H1 (cell line): ENCODE results near the gene ADGRF1. TPM values are rescaled to one million over a fixed set of nuclear protein-coding genes. Genes with fewer than 3 reads are reported as not detected.

Experiments used
- CBX8 ChIP-seq: fragments of 300-800, 300-1000 bp; sonication (generic); IDR thresholded peaks from 2 replicates; pipeline ENCODE4 v1.7.1; 2016; ENCODE audit warnings: low read depth, low read length, borderline replicate concordance
- POLR2AphosphoS5 ChIP-seq: IDR thresholded peaks from 2 replicates; pipeline ENCODE4 v1.6.1; 2011; ENCODE audit warnings: low read depth, low read length
- SIN3A ChIP-seq, 2 experiments: IDR thresholded peaks in 1 of 2; conservative IDR thresholded peaks in 1 of 2; 2 replicates each; pipeline ENCODE4 v1.6.1; 2011 to 2012; ENCODE audit warnings: low read length in 2 of 2, improper control_type of control experiment in 1 of 2, low read depth in 1 of 2, mild to moderate bottlenecking in 1 of 2
- SIX5 ChIP-seq: IDR thresholded peaks from 2 replicates; pipeline ENCODE4 v1.6.1; 2011; ENCODE audit warnings: mild to moderate bottlenecking, low read depth, low read length
- SP4 ChIP-seq: IDR thresholded peaks from 2 replicates; pipeline ENCODE4 v1.6.1; 2012; ENCODE audit warnings: low read length, inconsistent platforms
- TBP ChIP-seq: IDR thresholded peaks from 2 replicates; pipeline ENCODE4 v1.6.1; 2011; ENCODE audit warnings: low read depth, low read length, improper control_type of control experiment
- ZNF274 ChIP-seq: IDR thresholded peaks from 2 replicates; pipeline ENCODE4 v1.7.0; 2012; ENCODE audit warnings: low read length, borderline replicate concordance; ENCODE audit errors: extremely low read depth
- polyA plus RNA-seq, 7 experiments: library from polyadenylated mRNA; depleted of rRNA in 3 of 7; stranded (reverse) in 5 of 7; unstranded in 2 of 7; fragments of >200 nt in 5 of 7; fragments of 200-250 nt in 2 of 7; gene quantifications; 1 replicate in 5 of 7; 2 replicates in 1 of 7; 4 replicates in 1 of 7; pipeline versions ENCODE4 v1.2.1 to v1.2.3, GENCODE V29; 2011 to 2013; ENCODE audit warnings: missing spikeins in 2 of 7, mixed read lengths in 2 of 7
- total RNA-seq: library from RNA; stranded (reverse); fragmentation: NEBNext Ultra II Directional; extraction: Animal tissue kit (Norgen Biotek cat#: 25700); gene quantifications from 2 replicates; pipeline ENCODE4 v1.2.1, GENCODE V29; 2021
- TF ChIP-seq, protein P1 (sequence below): fragments of 300-600 bp; sonication (generic); IDR thresholded peaks from 2 replicates; pipeline ENCODE4 v1.7.1; 2012; ENCODE audit warnings: low read length, moderate library complexity, mild to moderate bottlenecking, inconsistent platforms; ENCODE audit not compliant: insufficient replicate concordance

Gene ADGRF1
- total and polyA plus RNA-seq, 2 of the 8 experiments (the other 6 are each of a cell fraction or from before 2014, with no cell fraction given), result not detected

DNA sequence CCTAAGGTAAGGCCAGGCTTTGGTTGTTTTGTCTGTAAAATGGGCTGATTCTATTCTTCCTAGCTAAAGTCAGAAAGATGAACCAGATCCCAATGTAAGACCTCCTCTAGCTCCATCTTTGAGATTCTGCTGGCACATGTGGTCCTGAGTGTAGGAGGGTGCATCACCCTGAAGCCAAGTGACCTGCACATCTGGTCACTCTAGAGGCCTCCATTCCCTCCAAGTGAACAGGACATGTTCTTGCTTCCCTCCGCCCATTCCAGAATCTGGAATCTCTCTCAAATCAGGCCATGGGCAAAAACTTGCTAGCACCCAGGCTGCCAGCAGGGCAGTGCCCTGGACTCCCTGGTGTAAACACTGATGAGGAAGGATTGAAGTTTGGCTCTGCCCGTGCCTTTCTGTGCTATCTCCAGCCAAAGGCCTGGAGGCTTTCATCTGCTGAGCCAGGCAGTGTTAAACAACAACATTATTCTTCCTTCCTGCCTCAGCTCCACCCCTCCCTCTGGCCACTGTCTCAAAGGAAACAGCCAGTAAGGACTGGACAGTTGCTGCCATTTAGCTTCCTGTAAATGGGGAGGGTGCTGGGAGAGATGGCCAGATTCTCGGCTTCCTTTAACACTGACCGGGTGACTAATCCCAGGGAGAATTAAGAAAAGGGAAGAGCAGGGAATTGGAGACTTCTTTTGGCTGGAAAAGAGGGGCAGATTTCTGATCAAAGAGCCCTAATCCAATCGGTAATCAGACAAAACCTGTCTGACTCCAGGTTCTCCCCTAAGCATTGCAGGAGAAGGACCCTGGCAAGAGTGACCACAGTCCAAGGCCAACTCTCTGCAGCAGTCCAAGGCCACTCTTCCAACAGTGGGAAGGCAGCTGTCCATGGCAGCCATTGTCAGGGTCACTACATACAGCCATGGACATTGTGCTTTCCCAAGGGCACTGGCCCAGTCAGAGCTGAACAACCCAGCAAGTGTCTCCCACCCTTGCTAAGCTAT is 19.5 kb upstream of the ADGRF1 start (continued):
- TF ChIP-seq, protein P1, sequence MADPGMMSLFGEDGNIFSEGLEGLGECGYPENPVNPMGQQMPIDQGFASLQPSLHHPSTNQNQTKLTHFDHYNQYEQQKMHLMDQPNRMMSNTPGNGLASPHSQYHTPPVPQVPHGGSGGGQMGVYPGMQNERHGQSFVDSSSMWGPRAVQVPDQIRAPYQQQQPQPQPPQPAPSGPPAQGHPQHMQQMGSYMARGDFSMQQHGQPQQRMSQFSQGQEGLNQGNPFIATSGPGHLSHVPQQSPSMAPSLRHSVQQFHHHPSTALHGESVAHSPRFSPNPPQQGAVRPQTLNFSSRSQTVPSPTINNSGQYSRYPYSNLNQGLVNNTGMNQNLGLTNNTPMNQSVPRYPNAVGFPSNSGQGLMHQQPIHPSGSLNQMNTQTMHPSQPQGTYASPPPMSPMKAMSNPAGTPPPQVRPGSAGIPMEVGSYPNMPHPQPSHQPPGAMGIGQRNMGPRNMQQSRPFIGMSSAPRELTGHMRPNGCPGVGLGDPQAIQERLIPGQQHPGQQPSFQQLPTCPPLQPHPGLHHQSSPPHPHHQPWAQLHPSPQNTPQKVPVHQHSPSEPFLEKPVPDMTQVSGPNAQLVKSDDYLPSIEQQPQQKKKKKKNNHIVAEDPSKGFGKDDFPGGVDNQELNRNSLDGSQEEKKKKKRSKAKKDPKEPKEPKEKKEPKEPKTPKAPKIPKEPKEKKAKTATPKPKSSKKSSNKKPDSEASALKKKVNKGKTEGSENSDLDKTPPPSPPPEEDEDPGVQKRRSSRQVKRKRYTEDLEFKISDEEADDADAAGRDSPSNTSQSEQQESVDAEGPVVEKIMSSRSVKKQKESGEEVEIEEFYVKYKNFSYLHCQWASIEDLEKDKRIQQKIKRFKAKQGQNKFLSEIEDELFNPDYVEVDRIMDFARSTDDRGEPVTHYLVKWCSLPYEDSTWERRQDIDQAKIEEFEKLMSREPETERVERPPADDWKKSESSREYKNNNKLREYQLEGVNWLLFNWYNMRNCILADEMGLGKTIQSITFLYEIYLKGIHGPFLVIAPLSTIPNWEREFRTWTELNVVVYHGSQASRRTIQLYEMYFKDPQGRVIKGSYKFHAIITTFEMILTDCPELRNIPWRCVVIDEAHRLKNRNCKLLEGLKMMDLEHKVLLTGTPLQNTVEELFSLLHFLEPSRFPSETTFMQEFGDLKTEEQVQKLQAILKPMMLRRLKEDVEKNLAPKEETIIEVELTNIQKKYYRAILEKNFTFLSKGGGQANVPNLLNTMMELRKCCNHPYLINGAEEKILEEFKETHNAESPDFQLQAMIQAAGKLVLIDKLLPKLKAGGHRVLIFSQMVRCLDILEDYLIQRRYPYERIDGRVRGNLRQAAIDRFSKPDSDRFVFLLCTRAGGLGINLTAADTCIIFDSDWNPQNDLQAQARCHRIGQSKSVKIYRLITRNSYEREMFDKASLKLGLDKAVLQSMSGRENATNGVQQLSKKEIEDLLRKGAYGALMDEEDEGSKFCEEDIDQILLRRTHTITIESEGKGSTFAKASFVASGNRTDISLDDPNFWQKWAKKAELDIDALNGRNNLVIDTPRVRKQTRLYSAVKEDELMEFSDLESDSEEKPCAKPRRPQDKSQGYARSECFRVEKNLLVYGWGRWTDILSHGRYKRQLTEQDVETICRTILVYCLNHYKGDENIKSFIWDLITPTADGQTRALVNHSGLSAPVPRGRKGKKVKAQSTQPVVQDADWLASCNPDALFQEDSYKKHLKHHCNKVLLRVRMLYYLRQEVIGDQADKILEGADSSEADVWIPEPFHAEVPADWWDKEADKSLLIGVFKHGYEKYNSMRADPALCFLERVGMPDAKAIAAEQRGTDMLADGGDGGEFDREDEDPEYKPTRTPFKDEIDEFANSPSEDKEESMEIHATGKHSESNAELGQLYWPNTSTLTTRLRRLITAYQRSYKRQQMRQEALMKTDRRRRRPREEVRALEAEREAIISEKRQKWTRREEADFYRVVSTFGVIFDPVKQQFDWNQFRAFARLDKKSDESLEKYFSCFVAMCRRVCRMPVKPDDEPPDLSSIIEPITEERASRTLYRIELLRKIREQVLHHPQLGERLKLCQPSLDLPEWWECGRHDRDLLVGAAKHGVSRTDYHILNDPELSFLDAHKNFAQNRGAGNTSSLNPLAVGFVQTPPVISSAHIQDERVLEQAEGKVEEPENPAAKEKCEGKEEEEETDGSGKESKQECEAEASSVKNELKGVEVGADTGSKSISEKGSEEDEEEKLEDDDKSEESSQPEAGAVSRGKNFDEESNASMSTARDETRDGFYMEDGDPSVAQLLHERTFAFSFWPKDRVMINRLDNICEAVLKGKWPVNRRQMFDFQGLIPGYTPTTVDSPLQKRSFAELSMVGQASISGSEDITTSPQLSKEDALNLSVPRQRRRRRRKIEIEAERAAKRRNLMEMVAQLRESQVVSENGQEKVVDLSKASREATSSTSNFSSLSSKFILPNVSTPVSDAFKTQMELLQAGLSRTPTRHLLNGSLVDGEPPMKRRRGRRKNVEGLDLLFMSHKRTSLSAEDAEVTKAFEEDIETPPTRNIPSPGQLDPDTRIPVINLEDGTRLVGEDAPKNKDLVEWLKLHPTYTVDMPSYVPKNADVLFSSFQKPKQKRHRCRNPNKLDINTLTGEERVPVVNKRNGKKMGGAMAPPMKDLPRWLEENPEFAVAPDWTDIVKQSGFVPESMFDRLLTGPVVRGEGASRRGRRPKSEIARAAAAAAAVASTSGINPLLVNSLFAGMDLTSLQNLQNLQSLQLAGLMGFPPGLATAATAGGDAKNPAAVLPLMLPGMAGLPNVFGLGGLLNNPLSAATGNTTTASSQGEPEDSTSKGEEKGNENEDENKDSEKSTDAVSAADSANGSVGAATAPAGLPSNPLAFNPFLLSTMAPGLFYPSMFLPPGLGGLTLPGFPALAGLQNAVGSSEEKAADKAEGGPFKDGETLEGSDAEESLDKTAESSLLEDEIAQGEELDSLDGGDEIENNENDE, result no peak
- no peak for TF ChIP-seq ZNF274
- TF ChIP-seq CBX8, result no peak
- TF ChIP-seq POLR2AphosphoS5, result no peak
- no peak for TF ChIP-seq SIX5
- TF ChIP-seq SP4, result no peak
- TF ChIP-seq SIN3A (conservative IDR thresholded peaks at IDR 0.05 in 1 of 2, IDR thresholded peaks at IDR 0.05 in 1 of 2; ENCODE audit: low read depth in 1 of 2, low read length in 2 of 2), result no peak
- TF ChIP-seq TBP, result no peak
